Measurements from ENCODE around the gene COL9A3. TPM values are rescaled to one million over a fixed set of nuclear protein-coding genes. Genes with fewer than 3 reads are reported as not detected.

Gene COL9A3
- total RNA-seq, 1 experiment from 2014 or later, result 46.6 TPM

- H3K4me1 ChIP-seq (ENCODE audit: control insufficient read depth, insufficient read depth, low read length), result peaks cover 14% of the 10 kb centered on the region
- H3K27me3 ChIP-seq (ENCODE audit: control insufficient read depth, insufficient read depth, low read length), result no peaks in the 10 kb centered on the region
- intact Hi-C loops (cut with micrococcal nuclease; ENCODE audit: unreplicated experiment) (loop anchor here (10.0 kb wide), 1 partner anchor 318 kb away; the partner anchor contains the start of gene GATA5), in situ Hi-C loops (cut with HindIII; ENCODE audit: low pct_unique_long_range_greater_than_20kb, low sequenced_read_pairs) (no loop called here)
- peaks cover 3% of the 10 kb centered on the region; the same call in 1 of the 2 replicates for H3K36me3 ChIP-seq (ENCODE audit: control insufficient read depth, insufficient read depth, low read length)
- peak overlapping the region; percentile 18 for H3K27ac ChIP-seq (ENCODE audit: low read length)
- H3K4me3 ChIP-seq (ENCODE audit: low read depth in 2 of 2, low read length in 2 of 2), result no peak overlapping the region
- DNase-seq (ENCODE audit: low read depth, low spot score) (no peak), ATAC-seq (no peak)
- TF ChIP-seq CTCF (IDR thresholded peaks at IDR 0.05) (no peak), SIN3A (IDR thresholded peaks at IDR 0.05; ENCODE audit: borderline replicate concordance, insufficient read depth, low read depth, low read length) (no peak), POLR2AphosphoS5 (IDR thresholded peaks at IDR 0.05; ENCODE audit: low read depth, low read length) (no peak), REST (IDR thresholded peaks at IDR 0.05; ENCODE audit: insufficient read depth in 1 of 2, low read depth in 2 of 2, low read length in 1 of 2) (no peak), TCF7L2 (IDR thresholded peaks at IDR 0.05; ENCODE audit: low read depth, low read length) (no peak)
- ChIA-PET CTCF (interaction anchor here (0.6 to 1.7 kb wide), 5 partner anchors 19 to 253 kb away, joined by 3 to 5 read pairs (median 3); no protein-coding TSS in a partner anchor), POLR2A (interaction anchor here (0.6 kb wide), 1 partner anchor 98 kb away, joined by 3 read pairs; no protein-coding TSS in a partner anchor)
- no peaks in the 10 kb centered on the region for H3K9me3 ChIP-seq (ENCODE audit: control insufficient read depth, insufficient read depth, low read depth, low read length)
- no TSS peak for BruUV-seq (replicated peaks)
Measured at GRCh38 chr20:62792182-62792939, 24.5 kb upstream of the COL9A3 start.

GRCh38 chr20:62792940-62793756, 23.7 kb upstream of the COL9A3 start:
- POLR2A ChIA-PET, result no interaction called here

More at GRCh38 chr20:62792940-62793756, 23.7 kb upstream of the COL9A3 start:
- intact Hi-C loops (cut with micrococcal nuclease; ENCODE audit: unreplicated experiment) (loop anchor here (10.0 kb wide), 1 partner anchor 318 kb away; the partner anchor contains the start of gene GATA5), in situ Hi-C loops (cut with HindIII; ENCODE audit: low pct_unique_long_range_greater_than_20kb, low sequenced_read_pairs) (no loop called here)
- ATAC-seq (no peak), DNase-seq (ENCODE audit: low read depth, low spot score) (no peak)
- Histone ChIP-seq H3K27ac (ENCODE audit: low read length) (peak overlapping the region; percentile 87), H3K4me1 (ENCODE audit: control insufficient read depth, insufficient read depth, low read length) (peaks cover 22% of the 10 kb centered on the region), H3K4me3 (ENCODE audit: low read depth in 2 of 2, low read length in 2 of 2) (no peak overlapping the region; a peak in 1 of 4 replicates), H3K27me3 (ENCODE audit: control insufficient read depth, insufficient read depth, low read length) (no peaks in the 10 kb centered on the region), H3K36me3 (ENCODE audit: control insufficient read depth, insufficient read depth, low read length) (peaks cover 3% of the 10 kb centered on the region; the same call in 1 of the 2 replicates), H3K9me3 (ENCODE audit: control insufficient read depth, insufficient read depth, low read depth, low read length) (no peaks in the 10 kb centered on the region)
- TF ChIP-seq REST (IDR thresholded peaks at IDR 0.05; ENCODE audit: insufficient read depth in 1 of 2, low read depth in 2 of 2, low read length in 1 of 2) (no peak), TCF7L2 (IDR thresholded peaks at IDR 0.05; ENCODE audit: low read depth, low read length) (no peak), POLR2AphosphoS5 (IDR thresholded peaks at IDR 0.05; ENCODE audit: low read depth, low read length) (no peak), SIN3A (IDR thresholded peaks at IDR 0.05; ENCODE audit: borderline replicate concordance, insufficient read depth, low read depth, low read length) (no peak), CTCF (IDR thresholded peaks at IDR 0.05) (no peak)
- no TSS peak for BruUV-seq (replicated peaks)
- CTCF ChIA-PET, result interaction anchor here (1.2 kb wide), 1 partner anchor 107 kb away, joined by 3 read pairs; no protein-coding TSS in a partner anchor
